Placental epithelial cell (primary cell): ENCODE results near the gene ATP2B1. TPM values are rescaled to one million over a fixed set of nuclear protein-coding genes. Genes with fewer than 3 reads are reported as not detected.

ENCODE experiments used
- small RNA-seq: library from RNA; depleted of rRNA; stranded (forward); fragments of <200 nt; gene quantifications from one replicate; pipeline ENCODE3, GENCODE V24; 2012
- total RNA-seq: library from RNA; depleted of rRNA; stranded (reverse); fragments of >200 nt; gene quantifications from 2 replicates; pipeline ENCODE4 v1.2.3, GENCODE V29; 2012

Gene ATP2B1
- 32.6 and 84.8 TPM in 2 replicates for total RNA-seq

DNA sequence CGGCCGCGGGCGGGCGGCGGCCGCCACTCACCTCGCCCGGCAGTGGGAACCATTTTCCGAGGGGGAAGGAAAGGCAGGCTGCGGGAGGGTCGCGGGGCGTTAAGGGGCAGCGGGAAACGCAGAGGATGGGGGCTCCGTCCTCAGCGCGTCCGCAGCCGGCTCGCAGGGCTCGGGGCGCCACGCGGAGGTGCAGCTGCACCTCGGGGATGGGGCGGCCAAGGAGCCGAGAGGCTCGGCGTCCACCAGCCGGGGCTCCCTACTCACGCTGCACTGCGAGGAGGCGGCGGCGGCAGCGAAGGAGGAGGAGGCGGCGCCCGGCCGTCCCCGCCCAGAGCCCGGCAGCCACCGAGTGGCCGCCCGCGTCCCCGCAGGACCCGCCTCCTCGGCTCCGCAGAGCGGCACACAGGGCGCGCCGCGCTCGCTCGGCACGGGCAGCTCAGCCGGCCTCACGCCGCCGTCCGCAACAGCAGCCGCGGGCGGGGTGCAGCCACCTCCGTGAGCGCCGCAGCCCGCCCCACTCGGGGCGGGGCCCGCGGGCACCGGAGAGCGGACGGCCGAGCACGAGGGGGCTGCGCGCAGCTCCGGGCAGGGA lies at the start of gene ATP2B1:
Gene ATP2B1, minus strand, starts transcription at position 274 of the 592 bp plus-strand sequence. CDS start 52,952 bp downstream, outside the sequence.

Small RNAs within 50 kb of the gene (small RNA-seq; reads per million reads assigned to genes)
- gene AC025034.2 (not detected), gene RNA5SP365 (not detected), gene RNU6-148P (not detected)

Other genes with a start within 250 kb of the ATP2B1 start
- gene GALNT4, start 184.0 kb downstream of the ATP2B1 start, total RNA-seq, result 5.1 and 7.8 TPM in 2 replicates
- gene POC1B, start 182.8 kb downstream of the ATP2B1 start, total RNA-seq, result 11.2 and 16.1 TPM in 2 replicates